Measurements from ENCODE around the gene MEGF6. TPM values are rescaled to one million over a fixed set of nuclear protein-coding genes. Genes with fewer than 3 reads are reported as not detected.
A peak's percentile ranks its signal among the peaks of the same experiment; 100 is the strongest.

Gene MEGF6
- total RNA-seq, 2 experiments from 2014 or later: 2.0 to 2.5 TPM

DNA sequence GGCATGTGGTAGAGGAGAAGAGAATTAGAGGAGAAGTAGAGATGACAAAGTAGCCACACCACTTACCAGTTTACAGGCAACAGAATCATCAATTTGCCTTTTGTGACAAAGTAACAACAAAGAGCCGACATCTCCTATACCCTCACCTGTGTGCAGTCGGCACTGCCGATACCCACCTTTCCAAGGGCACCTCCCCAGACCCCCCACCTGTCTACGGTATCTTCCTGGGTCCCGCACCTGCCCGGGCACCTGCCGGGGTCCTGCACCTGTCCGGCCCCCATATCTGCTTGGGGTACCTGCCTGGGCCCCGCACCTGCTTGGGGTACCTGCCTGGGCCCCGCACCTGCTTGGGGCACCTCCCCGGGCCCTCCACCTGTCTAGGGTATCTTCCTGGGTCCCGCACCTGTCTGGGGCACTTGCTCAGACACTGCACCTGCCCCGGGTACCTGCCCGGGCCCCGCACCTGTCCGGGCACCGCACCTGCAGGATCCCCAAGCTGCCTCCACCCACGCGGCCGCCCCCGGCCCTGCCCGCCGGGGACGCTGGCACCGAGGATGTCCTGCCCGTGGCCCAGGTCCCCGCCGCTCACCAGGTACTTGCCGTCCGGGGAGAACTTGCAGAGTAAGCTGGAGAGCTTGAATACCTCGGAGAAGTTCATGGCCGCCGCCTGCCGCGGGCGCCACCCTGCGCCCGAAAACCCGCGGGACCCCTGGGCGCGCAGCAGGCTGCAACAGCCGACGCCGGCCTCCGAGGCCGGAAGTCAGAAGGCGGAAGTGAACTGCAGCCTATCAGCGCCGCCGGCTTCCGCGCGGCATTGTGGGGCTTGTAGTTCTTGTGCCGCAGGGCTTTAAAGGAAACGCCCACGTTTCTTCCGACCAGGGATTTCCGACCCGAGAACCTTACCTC lies 38.3 kb upstream of the MEGF6 start, which contains the start of gene WRAP73:
WRAP73 (minus strand) TSS at position 762 of the 906 bp plus-strand sequence; CDS start at position 658, 104 bp downstream.
- intact Hi-C loops (cut with micrococcal nuclease): no loop called here

DNA sequence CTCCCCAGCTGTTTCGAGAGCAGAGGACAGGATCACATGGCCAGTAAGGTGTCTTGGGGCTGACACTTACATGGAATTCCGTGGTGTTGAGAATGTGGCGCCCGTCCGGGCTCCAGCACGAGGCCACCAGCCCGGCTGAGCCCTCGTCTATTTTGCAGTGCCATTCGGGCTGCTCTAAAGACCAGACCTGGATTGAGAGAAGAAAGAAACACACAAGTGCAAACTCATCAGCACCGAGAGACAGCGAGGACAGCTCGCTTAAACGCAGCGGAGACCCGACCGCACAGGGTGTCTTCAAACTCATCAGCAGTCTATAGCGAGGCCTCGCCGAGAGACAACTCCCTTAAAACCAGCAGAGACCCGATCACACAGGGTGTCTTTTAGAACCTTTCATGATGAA lies 35.3 kb upstream of the MEGF6 start:
- no peak for ATAC-seq
- H3K27me3 Mint-ChIP-seq: peaks cover 8% of the 10 kb centered on the region

More for the DNA sequence above, 38.3 kb upstream of the MEGF6 start, which contains the start of gene WRAP73:
- ChIA-PET CTCF (interaction anchor here (0.9 to 2.2 kb wide), 8 partner anchors 12 to 159 kb away, joined by 3 to 7 read pairs (median 4); no protein-coding TSS in a partner anchor), POLR2A (interaction anchor here (0.7 to 1.4 kb wide), 3 partner anchors 12 to 251 kb away, joined by 3 read pairs; no protein-coding TSS in a partner anchor)
- Mint-ChIP-seq H3K27ac (no peak within 1 kb of the TSS), H3K27me3 (peaks cover 21% of the 10 kb centered on the region), H3K9me3 (no peaks in the 10 kb centered on the region), H3K36me3 (ENCODE audit: low read depth) (peaks cover 8% of the 10 kb centered on the region), H3K4me3 (peak within 1 kb of the TSS; percentile 78), H3K4me1 (ENCODE audit: low read depth) (peaks cover 27% of the 10 kb centered on the region)
- DNase-seq (peak; percentile 98), ATAC-seq (peak; percentile 97)
- TF ChIP-seq, protein P1, sequence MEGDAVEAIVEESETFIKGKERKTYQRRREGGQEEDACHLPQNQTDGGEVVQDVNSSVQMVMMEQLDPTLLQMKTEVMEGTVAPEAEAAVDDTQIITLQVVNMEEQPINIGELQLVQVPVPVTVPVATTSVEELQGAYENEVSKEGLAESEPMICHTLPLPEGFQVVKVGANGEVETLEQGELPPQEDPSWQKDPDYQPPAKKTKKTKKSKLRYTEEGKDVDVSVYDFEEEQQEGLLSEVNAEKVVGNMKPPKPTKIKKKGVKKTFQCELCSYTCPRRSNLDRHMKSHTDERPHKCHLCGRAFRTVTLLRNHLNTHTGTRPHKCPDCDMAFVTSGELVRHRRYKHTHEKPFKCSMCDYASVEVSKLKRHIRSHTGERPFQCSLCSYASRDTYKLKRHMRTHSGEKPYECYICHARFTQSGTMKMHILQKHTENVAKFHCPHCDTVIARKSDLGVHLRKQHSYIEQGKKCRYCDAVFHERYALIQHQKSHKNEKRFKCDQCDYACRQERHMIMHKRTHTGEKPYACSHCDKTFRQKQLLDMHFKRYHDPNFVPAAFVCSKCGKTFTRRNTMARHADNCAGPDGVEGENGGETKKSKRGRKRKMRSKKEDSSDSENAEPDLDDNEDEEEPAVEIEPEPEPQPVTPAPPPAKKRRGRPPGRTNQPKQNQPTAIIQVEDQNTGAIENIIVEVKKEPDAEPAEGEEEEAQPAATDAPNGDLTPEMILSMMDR (IDR thresholded peaks at IDR 0.05): peak; percentile 16

DNA sequence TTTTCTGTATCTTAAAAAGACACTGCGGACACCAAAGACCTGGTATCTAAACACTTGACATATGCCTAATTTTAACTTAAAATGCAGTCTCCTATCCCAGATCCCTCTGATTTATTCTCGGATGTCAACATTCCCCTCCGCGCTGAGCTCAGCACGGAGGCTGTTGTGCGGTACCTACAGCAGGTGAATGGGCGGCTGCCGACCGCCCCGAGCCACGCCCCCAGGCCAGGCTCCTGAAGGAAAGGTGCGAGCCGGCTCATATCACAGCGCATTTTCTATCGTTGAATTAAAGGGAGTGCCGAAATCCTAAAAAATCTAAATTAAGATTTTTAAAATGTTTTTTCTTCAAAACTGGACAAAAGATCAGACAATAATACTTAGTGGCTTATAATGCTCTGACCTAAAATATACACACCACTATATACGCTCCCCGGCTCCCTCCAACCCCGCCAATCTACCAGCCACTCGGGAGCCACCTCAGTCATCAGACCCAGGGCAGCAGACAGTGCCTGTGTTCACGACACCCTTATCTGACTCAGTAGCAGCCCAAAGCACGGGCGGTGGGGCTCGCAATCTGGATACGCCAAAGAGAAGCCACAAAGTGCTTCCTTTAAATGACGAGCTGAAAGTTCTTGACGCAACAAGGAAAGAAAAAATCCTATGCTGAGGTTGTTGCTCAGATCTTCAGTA lies 34.5 kb upstream of the MEGF6 start:
- Mint-ChIP-seq H3K4me3 (no peak overlapping the region), H3K4me1 (ENCODE audit: low read depth) (peaks cover 21% of the 10 kb centered on the region), H3K36me3 (ENCODE audit: low read depth) (peaks cover 11% of the 10 kb centered on the region), H3K27ac (no peak overlapping the region), H3K9me3 (no peaks in the 10 kb centered on the region), H3K27me3 (peaks cover 2% of the 10 kb centered on the region)
- intact Hi-C loops (cut with micrococcal nuclease): no loop called here
- ATAC-seq (no peak), DNase-seq (no peak)
- POLR2A ChIA-PET: no interaction called here
- TF ChIP-seq, protein P1 (IDR thresholded peaks at IDR 0.05): no peak
- CTCF ChIA-PET: interaction anchor here (1.1 to 1.4 kb wide), 2 partner anchors 10 to 14 kb away, joined by 3 read pairs; no protein-coding TSS in a partner anchor

More for the DNA sequence above, 35.3 kb upstream of the MEGF6 start:
- no peak overlapping the region for H3K27ac Mint-ChIP-seq
- TF ChIP-seq, protein P1 (IDR thresholded peaks at IDR 0.05): no peak
- H3K4me3 Mint-ChIP-seq: no peak overlapping the region
- H3K4me1 Mint-ChIP-seq (ENCODE audit: low read depth): peaks cover 27% of the 10 kb centered on the region
- H3K9me3 Mint-ChIP-seq: no peaks in the 10 kb centered on the region
- intact Hi-C loops (cut with micrococcal nuclease): no loop called here
- ChIA-PET CTCF (interaction anchor here (1.1 to 1.4 kb wide), 2 partner anchors 9 to 13 kb away, joined by 3 read pairs; no protein-coding TSS in a partner anchor), POLR2A (no interaction called here)
- DNase-seq: no peak
- peaks cover 11% of the 10 kb centered on the region for H3K36me3 Mint-ChIP-seq (ENCODE audit: low read depth)

DNA sequence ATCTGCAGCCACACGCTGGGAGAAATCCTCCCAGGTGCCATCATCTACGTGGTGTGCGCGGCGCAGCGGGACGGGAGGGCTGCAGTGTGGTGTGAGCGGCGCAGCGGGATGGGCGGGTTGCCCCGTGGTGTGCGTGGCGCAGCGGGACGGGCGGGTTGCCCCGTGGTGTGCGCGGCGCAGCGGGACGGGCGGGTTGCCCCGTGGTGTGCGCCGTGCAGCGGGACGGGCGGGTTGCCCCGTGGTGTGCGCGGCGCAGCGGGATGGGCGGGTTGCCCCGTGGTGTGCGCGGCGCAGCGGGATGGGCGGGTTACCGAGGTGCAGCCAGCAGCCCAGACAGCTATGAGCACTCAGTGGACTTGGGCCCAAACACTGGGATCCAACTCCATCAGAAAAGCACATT lies 33.9 kb upstream of the MEGF6 start:
- Mint-ChIP-seq H3K4me3 (no peak overlapping the region), H3K27ac (no peak overlapping the region), H3K4me1 (ENCODE audit: low read depth) (peaks cover 19% of the 10 kb centered on the region), H3K9me3 (no peaks in the 10 kb centered on the region), H3K36me3 (ENCODE audit: low read depth) (peaks cover 11% of the 10 kb centered on the region), H3K27me3 (no peaks in the 10 kb centered on the region)
- TF ChIP-seq, protein P1 (IDR thresholded peaks at IDR 0.05): no peak
- CTCF ChIA-PET: interaction anchor here (1.4 kb wide), 1 partner anchor 15 kb away, joined by 3 read pairs; no protein-coding TSS in a partner anchor
- DNase-seq: no peak
- ATAC-seq: no peak
- POLR2A ChIA-PET: no interaction called here
- intact Hi-C loops (cut with micrococcal nuclease): no loop called here

Data from activated CD8-positive, alpha-beta T cell treated with anti-CD3 and anti-CD28 coated beads for 36 hours (primary cell).